Measurements from ENCODE around the gene POLR2F. TPM values are rescaled to one million over a fixed set of nuclear protein-coding genes. Genes with fewer than 3 reads are reported as not detected.

POLR2F gene
- total RNA-seq, 1 experiment from 2014 or later, result 141 TPM

GRCh38 chr22:37924386-37925065 is 29.0 kb upstream of the POLR2F start:
- no peak overlapping the region for H4K91ac ChIP-seq (ENCODE audit: insufficient read length, low read depth, low read length)
- no peak overlapping the region for H3K9ac ChIP-seq (ENCODE audit: extremely low read depth, insufficient read length, low read length)
- no CpG with 5 or more reads among the region's 18 CpGs for WGBS (ENCODE audit: extremely low coverage, insufficient read length, low lambda C conversion rate)
- H2BK20ac ChIP-seq (ENCODE audit: low read depth, low read length, poor library complexity, severe bottlenecking), result no peak overlapping the region
- H3K4me2 ChIP-seq (ENCODE audit: insufficient read depth, insufficient read length, low read length), result no peak overlapping the region
- H4K8ac ChIP-seq (replicated peaks; ENCODE audit: insufficient read length, low read depth, low read length), result no peak overlapping the region
- no peak overlapping the region for H2BK120ac ChIP-seq (ENCODE audit: low read depth, low read length, poor library complexity, severe bottlenecking)
- 0 out of 4 replicates have a peak, but pooled peaks cover 0 to 3% of the 10 kb centered on the region in 2 experiments for H3K4me1 Mint-ChIP-seq
- no peaks in the 10 kb centered on the region for H3K4me1 ChIP-seq (ENCODE audit: insufficient read depth, low read length)
- H4K5ac ChIP-seq (ENCODE audit: insufficient read length, low read depth, low read length), result no peak overlapping the region
- no peak overlapping the region for H2BK12ac ChIP-seq (ENCODE audit: insufficient read length, low read depth, low read length)
- no peaks in the 10 kb centered on the region for H3K9me3 Mint-ChIP-seq
- no peak overlapping the region for H2AFZ ChIP-seq (ENCODE audit: low read length)
- no peaks in the 10 kb centered on the region for H3K79me1 ChIP-seq (ENCODE audit: insufficient read depth, low read depth, low read length, poor library complexity, severe bottlenecking)
- no peak overlapping the region for H3K23ac ChIP-seq (ENCODE audit: insufficient read length, low read depth, low read length)
- no peak for DNase-seq
- H3K36me3 Mint-ChIP-seq (ENCODE audit: insufficient read depth in 1 of 3, low read depth in 3 of 3), result peaks cover 0 to 53% (median 27%) of the 10 kb centered on the region in 3 experiments; a peak in 6 of 7 replicates
- no peak for TF ChIP-seq CTCF (conservative IDR thresholded peaks at IDR 0.05)
- H3K79me2 ChIP-seq (ENCODE audit: insufficient read depth, low read length), result no peaks in the 10 kb centered on the region
- no peaks in the 10 kb centered on the region for H4K20me1 ChIP-seq (ENCODE audit: control insufficient read depth, insufficient read depth, insufficient read length)
- H3K4me3 Mint-ChIP-seq, result no peak overlapping the region
- no peak overlapping the region for H3K14ac ChIP-seq (ENCODE audit: insufficient read depth, low read length)
- H3K18ac ChIP-seq (ENCODE audit: insufficient read length, low read depth, low read length), result no peak overlapping the region
- peaks cover 2% of the 10 kb centered on the region for H3K23me2 ChIP-seq (ENCODE audit: insufficient read length, low read depth, low read length, poor library complexity, severe bottlenecking)
- no peak overlapping the region for H2AK5ac ChIP-seq (ENCODE audit: insufficient read length, low read length)
- no peak overlapping the region for H3K27ac ChIP-seq (ENCODE audit: insufficient read length, low read depth, low read length)
- H3K56ac ChIP-seq (ENCODE audit: insufficient read length, low read depth, low read length), result no peak overlapping the region
- H3T11ph ChIP-seq (ENCODE audit: low read length), result no peak overlapping the region
- H2BK15ac ChIP-seq (ENCODE audit: low read depth, low read length), result no peak overlapping the region
- H3K27me3 ChIP-seq (ENCODE audit: insufficient read depth, low read length), result no peaks in the 10 kb centered on the region
- peak overlapping the region in 2 of 3 experiments; percentile 55 to 91; a peak in 2 of 7 replicates for H3K27ac Mint-ChIP-seq
- no peak overlapping the region for H3K4ac ChIP-seq (ENCODE audit: low read depth, low read length)
- H3K9me3 ChIP-seq (ENCODE audit: control insufficient read depth, low read depth, low read length), result no peaks in the 10 kb centered on the region
- H2BK5ac ChIP-seq (ENCODE audit: insufficient read length, low read length), result no peak overlapping the region
- H3K27me3 Mint-ChIP-seq (ENCODE audit: low read depth), result no peaks in the 10 kb centered on the region; the same call in 1 of the 2 replicates

Data from H9 (cell line).